ENCODE measurements around the gene CLEC2A.

Gene CLEC2A

GRCh38 chr12:9864913-9865675 is 67.1 kb downstream of the CLEC2A start:
- no peak for DNase-seq
- H3K4me3 ChIP-seq (ENCODE audit: low read depth, low read length): no peak overlapping the region

More at GRCh38 chr12:9864913-9865675, 67.1 kb downstream of the CLEC2A start:
- TF ChIP-seq CTCF (IDR thresholded peaks at IDR 0.05; ENCODE audit: low read depth, low read length): no peak
- H3K36me3 ChIP-seq: no peaks in the 10 kb centered on the region
- H3K27me3 ChIP-seq: peaks cover 5% of the 10 kb centered on the region
- H3K4me1 ChIP-seq: no peaks in the 10 kb centered on the region
- no peaks in the 10 kb centered on the region for H3K9me3 ChIP-seq

Data from BE2C (cell line).